Measurements from ENCODE around the gene PAQR6.

Gene PAQR6

GRCh38 chr1:156263288-156263655 is 15.4 kb upstream of the PAQR6 start:
- TF ChIP-seq, protein P1, sequence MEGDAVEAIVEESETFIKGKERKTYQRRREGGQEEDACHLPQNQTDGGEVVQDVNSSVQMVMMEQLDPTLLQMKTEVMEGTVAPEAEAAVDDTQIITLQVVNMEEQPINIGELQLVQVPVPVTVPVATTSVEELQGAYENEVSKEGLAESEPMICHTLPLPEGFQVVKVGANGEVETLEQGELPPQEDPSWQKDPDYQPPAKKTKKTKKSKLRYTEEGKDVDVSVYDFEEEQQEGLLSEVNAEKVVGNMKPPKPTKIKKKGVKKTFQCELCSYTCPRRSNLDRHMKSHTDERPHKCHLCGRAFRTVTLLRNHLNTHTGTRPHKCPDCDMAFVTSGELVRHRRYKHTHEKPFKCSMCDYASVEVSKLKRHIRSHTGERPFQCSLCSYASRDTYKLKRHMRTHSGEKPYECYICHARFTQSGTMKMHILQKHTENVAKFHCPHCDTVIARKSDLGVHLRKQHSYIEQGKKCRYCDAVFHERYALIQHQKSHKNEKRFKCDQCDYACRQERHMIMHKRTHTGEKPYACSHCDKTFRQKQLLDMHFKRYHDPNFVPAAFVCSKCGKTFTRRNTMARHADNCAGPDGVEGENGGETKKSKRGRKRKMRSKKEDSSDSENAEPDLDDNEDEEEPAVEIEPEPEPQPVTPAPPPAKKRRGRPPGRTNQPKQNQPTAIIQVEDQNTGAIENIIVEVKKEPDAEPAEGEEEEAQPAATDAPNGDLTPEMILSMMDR (IDR thresholded peaks at IDR 0.05; ENCODE audit: low read depth, low read length), result no peak
- no peak overlapping the region for H3K4me3 ChIP-seq (ENCODE audit: low read depth, low read length)

DNA sequence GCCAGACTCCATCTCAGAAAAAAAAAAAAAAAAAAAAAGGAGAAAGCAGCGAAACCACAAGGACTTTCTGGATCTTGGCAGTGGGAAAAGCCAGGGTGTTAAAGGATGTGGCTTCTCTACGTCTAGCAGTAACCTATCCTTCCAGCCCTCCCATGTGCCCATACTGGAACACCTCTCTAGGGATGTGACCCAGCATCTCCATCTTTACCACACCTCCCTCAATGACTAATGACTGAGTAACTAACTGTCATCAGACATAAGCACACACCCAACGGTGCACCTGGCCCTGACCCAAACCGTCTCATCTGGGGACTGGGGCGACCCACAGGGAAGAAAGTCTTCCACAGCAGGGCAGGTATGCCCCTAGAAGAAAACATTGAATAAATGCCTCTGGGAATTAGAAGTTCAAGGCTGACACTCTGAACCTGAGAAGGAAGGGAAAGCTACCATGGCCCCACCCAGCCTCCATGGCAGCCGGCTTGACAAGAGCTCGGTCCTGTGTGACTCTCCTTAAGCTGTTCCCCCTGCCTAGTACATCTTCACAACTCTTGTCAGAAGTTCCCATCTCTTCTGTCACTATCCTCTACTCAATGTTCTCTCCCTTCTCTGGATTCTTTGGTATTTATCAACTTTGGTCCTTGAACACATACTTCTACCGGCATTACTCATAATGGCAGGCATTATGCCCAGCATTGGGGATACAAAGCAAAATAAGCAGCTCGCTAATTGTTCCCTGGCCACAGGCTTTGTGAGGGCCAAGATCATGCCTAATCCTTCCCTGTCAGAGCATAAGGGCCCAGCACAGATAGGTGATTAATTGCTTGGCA is 14.8 kb upstream of the PAQR6 start:
- H3K4me3 ChIP-seq (ENCODE audit: low read depth, low read length), result no peak overlapping the region
- TF ChIP-seq, protein P1 (IDR thresholded peaks at IDR 0.05; ENCODE audit: low read depth, low read length), result no peak

DNA sequence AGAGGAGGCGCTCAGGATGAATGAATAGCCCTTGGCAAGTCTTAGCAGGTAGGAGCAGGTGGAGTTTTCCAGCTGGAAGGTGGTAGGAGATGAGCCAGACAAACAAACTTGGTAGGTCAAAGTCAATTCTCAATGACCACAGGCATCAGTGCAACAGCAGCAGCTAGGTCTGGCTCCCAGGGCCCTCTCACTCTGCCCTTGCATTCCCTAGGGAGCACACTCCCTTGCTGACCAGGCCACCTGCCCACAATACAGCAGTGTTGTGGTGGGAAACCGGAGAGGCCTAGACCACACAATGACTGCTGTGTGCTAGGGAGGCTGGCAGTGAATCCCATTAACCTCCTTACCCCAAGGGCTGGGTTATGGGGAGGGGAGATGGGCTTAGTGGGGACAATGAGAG is 13.0 kb upstream of the PAQR6 start:
- no peak overlapping the region for H3K4me3 ChIP-seq (ENCODE audit: low read depth, low read length)
- TF ChIP-seq, protein P1 (IDR thresholded peaks at IDR 0.05; ENCODE audit: low read depth, low read length), result no peak

DNA sequence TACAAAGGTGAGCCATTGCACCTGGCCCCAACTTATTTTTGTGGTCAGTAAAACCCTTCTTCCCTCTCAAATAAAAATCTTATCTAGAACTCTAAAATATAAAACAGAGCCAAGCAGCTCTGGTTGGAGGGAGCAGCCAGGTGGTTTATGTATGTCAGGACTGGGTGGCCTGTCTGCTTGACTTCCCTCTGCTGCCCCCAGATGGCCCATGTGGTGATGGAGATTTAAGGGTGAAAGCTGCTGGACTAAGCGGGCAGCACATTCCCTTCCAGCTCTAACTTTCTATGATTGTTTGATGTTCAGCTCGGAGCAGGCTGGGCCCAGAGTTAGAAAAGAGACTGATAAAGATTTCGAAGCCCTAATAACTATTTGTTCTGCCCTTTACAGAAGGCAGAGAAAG is 11.9 kb upstream of the PAQR6 start:
- TF ChIP-seq, protein P1 (IDR thresholded peaks at IDR 0.05; ENCODE audit: low read depth, low read length), result no peak
- H3K4me3 ChIP-seq (ENCODE audit: low read depth, low read length), result no peak overlapping the region

DNA sequence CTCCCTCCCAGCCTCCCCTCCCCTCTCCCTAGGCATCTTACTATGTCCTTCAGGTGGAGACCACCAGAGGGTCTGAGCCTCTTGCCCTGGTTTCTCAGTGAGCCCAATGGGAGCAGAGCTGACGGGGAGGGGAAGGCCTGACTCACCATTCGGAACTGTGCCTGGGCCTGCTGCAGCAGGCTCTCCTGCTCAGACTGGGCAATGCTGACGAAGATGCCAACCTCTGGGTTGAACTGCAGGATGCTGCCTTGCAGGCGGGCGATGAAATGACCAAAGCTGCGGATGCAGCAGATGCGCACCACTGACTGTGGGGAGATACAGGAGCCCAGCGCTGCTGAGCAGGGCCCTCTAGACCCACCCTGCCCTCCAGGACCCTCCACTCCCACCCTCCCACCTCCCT is 11.0 kb upstream of the PAQR6 start:
- TF ChIP-seq, protein P1 (IDR thresholded peaks at IDR 0.05; ENCODE audit: low read depth, low read length), result no peak
- H3K4me3 ChIP-seq (ENCODE audit: low read depth, low read length), result no peak overlapping the region

DNA sequence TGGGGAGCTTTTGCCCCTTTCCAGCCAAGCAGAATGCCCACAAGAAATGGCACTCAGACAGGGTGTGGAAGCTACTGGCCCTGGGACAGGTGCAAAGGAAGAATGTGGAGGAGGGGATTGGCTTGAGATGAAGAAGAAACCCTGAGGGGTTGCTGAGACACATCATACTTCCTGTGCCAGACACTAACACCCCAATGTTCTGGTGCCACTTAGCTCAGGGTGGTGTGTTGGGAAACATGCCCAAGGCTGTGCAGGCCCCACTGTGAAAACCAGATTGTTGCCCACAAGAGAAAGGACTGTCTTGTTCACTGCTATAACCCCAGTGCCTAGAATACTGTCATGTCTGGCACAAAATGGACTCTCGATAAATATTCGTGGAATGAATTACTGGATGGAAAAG is 9.9 kb upstream of the PAQR6 start:
- TF ChIP-seq, protein P1 (IDR thresholded peaks at IDR 0.05; ENCODE audit: low read depth, low read length), result no peak
- no peak overlapping the region for H3K4me3 ChIP-seq (ENCODE audit: low read depth, low read length)

GRCh38 chr1:156253634-156254033 is 5.8 kb upstream of the PAQR6 start:
- no peak overlapping the region for H3K4me3 ChIP-seq (ENCODE audit: low read depth, low read length)

More at GRCh38 chr1:156253634-156254033, 5.8 kb upstream of the PAQR6 start:
- TF ChIP-seq, protein P1 (IDR thresholded peaks at IDR 0.05; ENCODE audit: low read depth, low read length), result no peak
